Progenitor cell of endocrine pancreas (in vitro differentiated cells): ENCODE results near the gene VDAC1. TPM values are rescaled to one million over a fixed set of nuclear protein-coding genes. Genes with fewer than 3 reads are reported as not detected.
A peak's percentile ranks its signal among the peaks of the same experiment; 100 is the strongest.
"Not testable (repeated sequence)": the region's sequence is repeated elsewhere in the genome, so short reads cannot be mapped to it uniquely, and the experiment has no call there.

Source experiments
- DNase-seq: peaks from one replicate; pipeline ENCODE4 v3.0.0; 2021; ENCODE audit warnings: low spot score; ENCODE audit not compliant: unreplicated experiment
- H3K27ac Mint-ChIP-seq: 2 replicates; pipeline ENCODE4 v1.8.0; 2021; ENCODE audit warnings: mild to moderate bottlenecking, moderate library complexity, mixed read lengths
- H3K27me3 Mint-ChIP-seq: 2 replicates; pipeline ENCODE4 v1.8.0; 2021; ENCODE audit warnings: mixed read lengths
- H3K36me3 Mint-ChIP-seq: 2 replicates; pipeline ENCODE4 v1.8.0; 2022; ENCODE audit warnings: mixed read lengths; ENCODE audit not compliant: insufficient read depth
- H3K4me1 Mint-ChIP-seq: 2 replicates; pipeline ENCODE4 v1.8.0; 2021; ENCODE audit warnings: low read depth, mixed read lengths
- H3K4me3 Mint-ChIP-seq: 2 replicates; pipeline ENCODE4 v1.8.0; 2021; ENCODE audit warnings: low read depth, mild to moderate bottlenecking, moderate library complexity, mixed read lengths
- H3K9me3 Mint-ChIP-seq: 2 replicates; pipeline ENCODE4 v1.8.0; 2021; ENCODE audit warnings: low read depth, mixed read lengths
- CTCF ChIP-seq: fragments of 200-600 bp; sonication (generic); IDR thresholded peaks from one replicate; pipeline ENCODE4 v1.5.0; 2021; ENCODE audit warnings: antibody characterized with exemption, mild to moderate bottlenecking; ENCODE audit not compliant: unreplicated experiment
- total RNA-seq: library from RNA; stranded (reverse); gene quantifications from 2 replicates; pipeline ENCODE4 v1.2.1, GENCODE V29; 2021

Gene VDAC1
- total RNA-seq, 1 donor from 2014 or later: 123 TPM

- peaks cover 13% of the 10 kb centered on the region for H3K36me3 Mint-ChIP-seq
- no peaks in the 10 kb centered on the region for H3K27me3 Mint-ChIP-seq
- no peaks in the 10 kb centered on the region for H3K4me1 Mint-ChIP-seq
- H3K9me3 Mint-ChIP-seq: no peaks in the 10 kb centered on the region
- H3K4me3 Mint-ChIP-seq: no peak overlapping the region
- no peak overlapping the region for H3K27ac Mint-ChIP-seq
- TF ChIP-seq CTCF: no peak
- no peak for DNase-seq
Observed at GRCh38 chr5:133978943-133979342, 25.8 kb downstream of the VDAC1 start.

GRCh38 chr5:133977858-133978257, 26.9 kb downstream of the VDAC1 start:
- H3K4me3 Mint-ChIP-seq: no peak overlapping the region
- H3K36me3 Mint-ChIP-seq: peaks cover 10% of the 10 kb centered on the region
- no peaks in the 10 kb centered on the region for H3K9me3 Mint-ChIP-seq
- H3K4me1 Mint-ChIP-seq: no peaks in the 10 kb centered on the region
- TF ChIP-seq CTCF: no peak
- H3K27me3 Mint-ChIP-seq: no peaks in the 10 kb centered on the region
- no peak for DNase-seq
- H3K27ac Mint-ChIP-seq: no peak overlapping the region

- no peak overlapping the region for H3K4me3 Mint-ChIP-seq
- no peak overlapping the region for H3K27ac Mint-ChIP-seq
- DNase-seq: no peak
- H3K4me1 Mint-ChIP-seq: no peaks in the 10 kb centered on the region
- H3K9me3 Mint-ChIP-seq: no peaks in the 10 kb centered on the region
- H3K27me3 Mint-ChIP-seq: no peaks in the 10 kb centered on the region
- no peak for TF ChIP-seq CTCF
- H3K36me3 Mint-ChIP-seq: peaks cover 10% of the 10 kb centered on the region
Observed at GRCh38 chr5:133977161-133977787, 27.5 kb downstream of the VDAC1 start.

GRCh38 chr5:133975546-133975945, 29.2 kb downstream of the VDAC1 start:
- not testable (repeated sequence) for H3K9me3 Mint-ChIP-seq, H3K4me3 Mint-ChIP-seq, H3K4me1 Mint-ChIP-seq, H3K36me3 Mint-ChIP-seq, H3K27me3 Mint-ChIP-seq, DNase-seq, H3K27ac Mint-ChIP-seq

GRCh38 chr5:133974142-133974541, 30.6 kb downstream of the VDAC1 start:
- H3K36me3 Mint-ChIP-seq: peaks cover 7% of the 10 kb centered on the region
- no peak for TF ChIP-seq CTCF
- H3K27ac Mint-ChIP-seq: no peak overlapping the region
- no peak overlapping the region for H3K4me3 Mint-ChIP-seq
- peaks cover 9% of the 10 kb centered on the region for H3K4me1 Mint-ChIP-seq
- DNase-seq: no peak
- H3K27me3 Mint-ChIP-seq: no peaks in the 10 kb centered on the region
- H3K9me3 Mint-ChIP-seq: no peaks in the 10 kb centered on the region

- Mint-ChIP-seq H3K27ac (peak overlapping the region; percentile 85), H3K36me3 (peaks cover 3% of the 10 kb centered on the region), H3K4me3 (peak overlapping the region; percentile 98), H3K9me3 (no peaks in the 10 kb centered on the region), H3K4me1 (peaks cover 25% of the 10 kb centered on the region), H3K27me3 (no peaks in the 10 kb centered on the region)
- TF ChIP-seq CTCF: no peak
- DNase-seq: no peak
Observed at GRCh38 chr5:133970325-133970909, 34.4 kb downstream of the VDAC1 start.
